SKM-1 (cell line): Measurements from ENCODE around the gene ITSN2.

ENCODE experiments used
- DNase-seq: peaks from one replicate; lab custom pipeline; 2025; ENCODE audit not compliant: unreplicated experiment; lab: John Stamatoyannopoulos, UW

Gene ITSN2

GRCh38 chr2:24189551-24189950, 170.8 kb downstream of the ITSN2 start:
- no peak for DNase-seq

- no peak for DNase-seq
Observed at GRCh38 chr2:24183366-24184069, 176.8 kb downstream of the ITSN2 start.

- no peak for DNase-seq
Observed at GRCh38 chr2:24182507-24182906, 177.8 kb downstream of the ITSN2 start.

GRCh38 chr2:24181849-24182248, 178.5 kb downstream of the ITSN2 start:
- DNase-seq = no peak

- peak; percentile 38 for DNase-seq
Observed at GRCh38 chr2:24179683-24180082, 180.7 kb downstream of the ITSN2 start.

GRCh38 chr2:24176326-24176725, 184.0 kb downstream of the ITSN2 start:
- no peak for DNase-seq

GRCh38 chr2:24175631-24176187, 184.6 kb downstream of the ITSN2 start:
- DNase-seq = no peak

GRCh38 chr2:24174851-24175277, 185.5 kb downstream of the ITSN2 start, which contains the start of gene FAM228A:
TSS of gene FAM228A (plus strand) at chr2:24175053. CDS start at chr2:24175481, 428 bp downstream.
- no peak for DNase-seq

GRCh38 chr2:24169023-24169422, 191.3 kb downstream of the ITSN2 start:
- DNase-seq = no peak

- no peak for DNase-seq
Observed at GRCh38 chr2:24164416-24164973, 195.8 kb downstream of the ITSN2 start.

GRCh38 chr2:24163601-24164000, 196.7 kb downstream of the ITSN2 start:
- no peak for DNase-seq

GRCh38 chr2:24163186-24163585, 197.2 kb downstream of the ITSN2 start:
- DNase-seq = no peak

- DNase-seq = no peak
Observed at GRCh38 chr2:24162494-24162893, 197.8 kb downstream of the ITSN2 start.

GRCh38 chr2:24160761-24161160, 199.6 kb downstream of the ITSN2 start:
- no peak for DNase-seq

- no peak for DNase-seq
Observed at GRCh38 chr2:24159708-24160107, 200.6 kb downstream of the ITSN2 start.

GRCh38 chr2:24158131-24158530, 202.2 kb downstream of the ITSN2 start:
- DNase-seq = no peak

GRCh38 chr2:24153478-24153877, 206.9 kb downstream of the ITSN2 start:
- DNase-seq = no peak
